CD4-positive, alpha-beta memory T cell (primary cell): ENCODE results near the gene SMAD3. TPM values are rescaled to one million over a fixed set of nuclear protein-coding genes. Genes with fewer than 3 reads are reported as not detected.

Source experiments
- CTCF ChIA-PET: fragments of 350-600 bp; sonication (Branson Sonifier 250); formaldehyde crosslinking; loops from one replicate; lab custom pipeline; 2021; ENCODE audit warnings: inconsistent platforms; ENCODE audit not compliant: partially characterized antibody; lab: Charles Lee
- POLR2A ChIA-PET: fragments of 350-600 bp; sonication (Branson Sonifier 250); formaldehyde crosslinking; loops from one replicate; lab custom pipeline; 2021; ENCODE audit not compliant: partially characterized antibody; lab: Charles Lee
- DNase-seq, 5 donors: peaks; one replicate each; pipeline versions ENCODE4 v3.0.0 to v3.0.0-alpha.2; 2020 to 2022; ENCODE audit warnings: mixed read lengths in 1 of 5
- H3K27ac ChIP-seq: one replicate; pipeline ENCODE4 v1.7.0; 2013; ENCODE audit warnings: low read depth, low read length
- H3K27me3 ChIP-seq: 2 replicates; pipeline ENCODE4 v1.7.0; 2013; ENCODE audit warnings: mild to moderate bottlenecking, low read length, moderate library complexity; ENCODE audit not compliant: insufficient read depth
- H3K36me3 ChIP-seq: 2 replicates; pipeline ENCODE4 v1.7.0; 2013; ENCODE audit warnings: mild to moderate bottlenecking, low read length, moderate library complexity; ENCODE audit not compliant: insufficient read depth
- H3K4me1 ChIP-seq: 2 replicates; pipeline ENCODE4 v1.7.0; 2013; ENCODE audit warnings: mild to moderate bottlenecking, low read length, moderate library complexity; ENCODE audit not compliant: insufficient read depth
- H3K4me3 ChIP-seq, 2 donors: one replicate each; pipeline ENCODE4 v1.7.0; 2013; ENCODE audit warnings: low read length in 2 of 2, mild to moderate bottlenecking in 1 of 2
- H3K9me3 ChIP-seq, 2 donors: one replicate each; pipeline ENCODE4 v1.7.0; 2013; ENCODE audit warnings: low read length in 2 of 2, control low read depth in 1 of 2; ENCODE audit not compliant: control insufficient read depth in 1 of 2
- H3K27ac Mint-ChIP-seq, 7 donors: one replicate each; pipeline ENCODE4 v1.8.0; 2020 to 2021; ENCODE audit warnings: mixed read lengths in 7 of 7, mild to moderate bottlenecking in 6 of 7, inconsistent platforms in 3 of 7, moderate library complexity in 3 of 7
- H3K27me3 Mint-ChIP-seq, 2 donors: one replicate each; pipeline ENCODE4 v1.8.0; 2020 to 2021; ENCODE audit warnings: mixed read lengths in 2 of 2
- H3K36me3 Mint-ChIP-seq, 2 donors: one replicate each; pipeline ENCODE4 v1.8.0; 2020 to 2021; ENCODE audit warnings: mixed read lengths in 2 of 2, inconsistent platforms in 1 of 2, mild to moderate bottlenecking in 1 of 2
- H3K4me1 Mint-ChIP-seq, 4 donors: one replicate each; pipeline ENCODE4 v1.8.0; 2020 to 2021; ENCODE audit warnings: mixed read lengths in 4 of 4, mild to moderate bottlenecking in 1 of 4
- H3K4me3 Mint-ChIP-seq, 8 donors: one replicate each; pipeline ENCODE4 v1.8.0; 2020 to 2021; ENCODE audit warnings: mixed read lengths in 8 of 8, mild to moderate bottlenecking in 7 of 8, moderate library complexity in 6 of 8, inconsistent platforms in 3 of 8
- H3K9me3 Mint-ChIP-seq, 8 donors: one replicate each; pipeline ENCODE4 v1.8.0; 2020 to 2021; ENCODE audit warnings: mixed read lengths in 8 of 8, mild to moderate bottlenecking in 5 of 8, inconsistent platforms in 3 of 8, moderate library complexity in 1 of 8
- intact Hi-C: fragments of 100-400 bp; cut with micrococcal nuclease; formaldehyde crosslinking; loops from one replicate; pipeline ENCODE4 v1.15.1; 2023
- polyA plus RNA-seq, 2 donors: library from polyadenylated mRNA; unstranded; fragments of 300-500 nt; fragmentation: Illumina TruSeq; gene quantifications; one replicate each; pipeline ENCODE4 v1.2.3, GENCODE V29; 2021
- total RNA-seq, 2 experiments: library from RNA; stranded (reverse); gene quantifications; one replicate each; pipeline ENCODE4 v1.2.3, GENCODE V29; 2021

The SMAD3 gene
- total and polyA plus RNA-seq, 4 experiments from 2014 or later, result 14.6 to 197 (median 110) TPM

- ChIA-PET POLR2A (interaction anchor here (0.7 to 15.7 kb wide), 11 partner anchors 10 to 75 kb away, joined by 3 to 167 read pairs (median 4); partner anchors contain the start of gene SMAD3), CTCF (interaction anchor here (1.0 to 2.7 kb wide), 10 partner anchors 12 to 123 kb away, joined by 3 to 8 read pairs (median 4); no protein-coding TSS in a partner anchor)
- Histone ChIP-seq H3K36me3 (no peaks in the 10 kb centered on the region), H3K4me1 (peaks cover 92% of the 10 kb centered on the region), H3K27me3 (no peaks in the 10 kb centered on the region), H3K9me3 (no peaks in the 10 kb centered on the region), H3K27ac (peak overlapping the region; percentile 80), H3K4me3 (no peak overlapping the region)
- Mint-ChIP-seq H3K4me3 (peak overlapping the region in 7 of 8 donors; percentile 39 to 90 (median 80)), H3K27ac (peak overlapping the region; percentile 90 to 100 (median 92)), H3K4me1 (peaks cover 75 to 100% (median 89%) of the 10 kb centered on the region in 4 donors), H3K9me3 (no peaks in the 10 kb centered on the region), H3K36me3 (peaks cover 4 to 11% of the 10 kb centered on the region in 2 donors), H3K27me3 (no peaks in the 10 kb centered on the region)
- DNase-seq, result no peak
- intact Hi-C loops, result no loop called here
These were observed 52.0 kb downstream of the SMAD3 start for GRCh38 chr15:67117370-67117769.

- H3K4me1 Mint-ChIP-seq, result peaks cover 73 to 99% (median 91%) of the 10 kb centered on the region in 4 donors
- ChIA-PET POLR2A (interaction anchor here (0.6 to 15.7 kb wide), 10 partner anchors 11 to 1033 kb away, joined by 3 to 167 read pairs (median 5); partner anchors contain the start of gene SMAD3), CTCF (interaction anchor here (2.0 to 2.7 kb wide), 2 partner anchors 13 to 50 kb away, joined by 4 to 8 read pairs; no protein-coding TSS in a partner anchor)
- H3K4me1 ChIP-seq, result peaks cover 100% of the 10 kb centered on the region
- no peaks in the 10 kb centered on the region for H3K27me3 Mint-ChIP-seq
- H3K9me3 ChIP-seq, result no peaks in the 10 kb centered on the region
- peak overlapping the region; percentile 90 to 100 (median 94) for H3K27ac Mint-ChIP-seq
- H3K36me3 Mint-ChIP-seq, result peaks cover 4 to 5% of the 10 kb centered on the region in 2 donors
- H3K4me3 Mint-ChIP-seq, result peak overlapping the region in 7 of 8 donors; percentile 15 to 73 (median 62)
- H3K4me3 ChIP-seq, result no peak overlapping the region
- H3K27ac ChIP-seq, result peak overlapping the region; percentile 80
- no peaks in the 10 kb centered on the region for H3K27me3 ChIP-seq
- no peaks in the 10 kb centered on the region for H3K9me3 Mint-ChIP-seq
- H3K36me3 ChIP-seq, result no peaks in the 10 kb centered on the region
- intact Hi-C loops, result no loop called here
- no peak for DNase-seq
These were observed 53.4 kb downstream of the SMAD3 start for GRCh38 chr15:67118808-67119207.

GRCh38 chr15:67119238-67119846 is 53.9 kb downstream of the SMAD3 start:
- H3K27ac Mint-ChIP-seq, result peak overlapping the region; percentile 90 to 100 (median 98)
- CTCF ChIA-PET, result interaction anchor here (1.0 to 2.0 kb wide), 2 partner anchors 50 to 185 kb away, joined by 3 to 4 read pairs; no protein-coding TSS in a partner anchor
- no peaks in the 10 kb centered on the region for H3K9me3 Mint-ChIP-seq
- H3K4me3 Mint-ChIP-seq, result peak overlapping the region in 7 of 8 donors; percentile 29 to 80 (median 62)
- peaks cover 100% of the 10 kb centered on the region for H3K4me1 ChIP-seq
- no peak for DNase-seq
- POLR2A ChIA-PET, result interaction anchor here (0.8 to 15.7 kb wide), 12 partner anchors 9 to 51 kb away, joined by 3 to 167 read pairs (median 8); partner anchors contain the start of gene SMAD3
- peaks cover 4 to 7% of the 10 kb centered on the region in 2 donors for H3K36me3 Mint-ChIP-seq
- intact Hi-C loops, result no loop called here
- no peaks in the 10 kb centered on the region for H3K36me3 ChIP-seq
- no peaks in the 10 kb centered on the region for H3K27me3 Mint-ChIP-seq
- H3K27ac ChIP-seq, result peak overlapping the region; percentile 80
- no peaks in the 10 kb centered on the region for H3K27me3 ChIP-seq
- peaks cover 73 to 99% (median 92%) of the 10 kb centered on the region in 4 donors for H3K4me1 Mint-ChIP-seq
- H3K9me3 ChIP-seq, result no peaks in the 10 kb centered on the region
- H3K4me3 ChIP-seq, result no peak overlapping the region

DNA sequence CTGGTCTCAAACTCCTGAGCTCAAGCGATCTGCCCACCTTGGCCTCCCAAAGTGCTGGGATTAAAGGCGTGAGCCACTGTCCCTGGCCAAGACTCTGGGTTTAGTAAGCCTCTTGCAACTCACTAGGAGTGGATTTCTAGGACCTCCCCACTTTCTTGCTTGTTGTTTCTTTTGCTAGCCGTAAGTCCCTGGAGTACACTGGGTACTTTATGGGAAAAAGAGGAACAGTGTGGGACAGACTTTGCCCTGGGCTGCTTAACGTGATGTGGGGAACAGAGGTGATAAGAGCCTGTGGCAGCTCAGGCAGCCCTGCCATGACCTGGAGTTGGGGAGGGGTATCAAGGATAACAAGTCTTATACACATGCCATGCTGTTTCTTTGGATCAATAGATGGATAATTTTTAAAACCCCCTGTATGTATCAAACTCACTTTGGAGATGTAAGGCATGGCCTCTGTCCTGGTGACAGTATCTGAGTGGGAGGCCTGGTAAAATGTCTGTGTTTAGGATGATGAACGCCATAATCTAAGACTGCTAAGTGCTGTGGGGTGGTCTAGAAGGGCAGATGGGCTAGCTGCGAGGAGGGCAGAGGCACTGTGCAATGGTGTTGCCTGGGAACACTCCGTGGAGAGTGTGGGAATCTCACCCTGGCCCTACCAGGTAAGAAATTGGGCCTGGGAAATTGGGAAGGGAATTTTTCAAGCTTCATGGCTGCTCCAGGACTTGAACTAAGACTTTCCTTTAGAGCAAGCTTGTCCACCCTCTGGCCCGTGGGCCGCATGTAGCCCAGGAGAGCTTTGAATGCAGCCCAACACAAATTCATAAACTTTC is 54.8 kb downstream of the SMAD3 start:
- H3K4me3 Mint-ChIP-seq, result peak overlapping the region; percentile 74 to 87 (median 82)
- Histone ChIP-seq H3K36me3 (no peaks in the 10 kb centered on the region), H3K4me3 (peak overlapping the region; percentile 14 to 45), H3K4me1 (peaks cover 100% of the 10 kb centered on the region), H3K27ac (peak overlapping the region; percentile 80), H3K9me3 (no peaks in the 10 kb centered on the region), H3K27me3 (no peaks in the 10 kb centered on the region)
- H3K27ac Mint-ChIP-seq, result peak overlapping the region; percentile 92 to 100 (median 98)
- H3K9me3 Mint-ChIP-seq, result no peaks in the 10 kb centered on the region
- intact Hi-C loops, result loop anchor here (2.0 kb wide), 1 partner anchor 51 kb away; no protein-coding TSS in a partner anchor
- ChIA-PET CTCF (interaction anchor here (1.0 to 1.5 kb wide), 6 partner anchors 9 to 184 kb away, joined by 3 to 5 read pairs (median 4); no protein-coding TSS in a partner anchor), POLR2A (interaction anchor here (0.7 to 15.7 kb wide), 21 partner anchors 8 to 134 kb away, joined by 3 to 167 read pairs (median 6); partner anchors contain the start of genes AAGAB, IQCH and SMAD3)
- no peaks in the 10 kb centered on the region for H3K27me3 Mint-ChIP-seq
- H3K4me1 Mint-ChIP-seq, result peaks cover 68 to 99% (median 91%) of the 10 kb centered on the region in 4 donors
- DNase-seq, result no peak
- H3K36me3 Mint-ChIP-seq, result peaks cover 4 to 10% of the 10 kb centered on the region in 2 donors

DNA sequence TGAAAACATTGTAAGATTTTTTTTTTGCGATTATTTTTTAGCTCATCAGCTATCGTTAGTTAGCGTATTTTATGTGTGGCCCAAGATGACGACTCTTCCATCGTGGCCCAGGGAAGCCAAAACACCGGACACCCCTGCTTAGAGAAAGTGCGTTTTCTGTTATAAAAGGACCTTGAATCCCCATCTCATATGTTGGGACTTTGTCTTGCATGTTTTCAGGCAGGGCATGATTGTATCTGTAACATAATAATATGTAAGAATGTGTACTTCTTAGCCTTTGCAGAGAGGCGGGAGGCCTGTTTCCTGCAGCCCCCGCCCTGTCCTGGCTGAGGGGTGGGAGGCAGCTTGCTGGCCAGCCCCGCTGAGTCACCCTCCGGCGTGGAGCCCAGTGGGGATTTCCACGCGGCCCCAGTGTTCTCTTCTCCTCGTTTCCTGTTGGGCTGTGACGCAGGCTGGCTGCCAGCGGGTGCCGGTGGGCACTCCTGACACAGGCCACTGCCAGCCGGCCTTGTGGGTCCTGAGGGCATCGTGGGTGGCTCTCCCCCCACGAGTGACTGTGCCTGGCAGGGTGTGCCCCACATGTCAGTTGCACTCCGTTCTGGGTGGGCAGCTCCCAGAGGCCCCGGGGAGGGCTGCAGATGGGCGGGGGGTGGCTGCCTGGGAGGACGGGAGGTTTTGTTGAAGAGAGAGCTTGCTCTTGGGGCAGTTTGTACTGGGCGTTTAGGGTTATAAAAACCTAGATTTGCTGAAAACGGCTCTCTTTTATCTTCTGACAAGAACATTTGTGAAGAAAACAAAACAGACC is 55.6 kb downstream of the SMAD3 start:
- Mint-ChIP-seq H3K27me3 (no peaks in the 10 kb centered on the region), H3K36me3 (peaks cover 4 to 16% of the 10 kb centered on the region in 2 donors), H3K4me3 (peak overlapping the region; percentile 74 to 87 (median 82)), H3K27ac (peak overlapping the region; percentile 92 to 100 (median 98)), H3K9me3 (no peaks in the 10 kb centered on the region), H3K4me1 (peaks cover 63 to 99% (median 90%) of the 10 kb centered on the region in 4 donors)
- intact Hi-C loops, result loop anchor here (1.0 to 2.0 kb wide), 2 partner anchors 20 to 52 kb away; no protein-coding TSS in a partner anchor
- H3K36me3 ChIP-seq, result no peaks in the 10 kb centered on the region
- ChIA-PET POLR2A (interaction anchor here (0.7 to 15.7 kb wide), 20 partner anchors 10 to 133 kb away, joined by 3 to 167 read pairs (median 6); partner anchors contain the start of genes AAGAB, IQCH and SMAD3), CTCF (interaction anchor here (1.1 to 1.5 kb wide), 5 partner anchors 10 to 52 kb away, joined by 3 to 5 read pairs (median 4); no protein-coding TSS in a partner anchor)
- peaks cover 100% of the 10 kb centered on the region for H3K4me1 ChIP-seq
- peak overlapping the region; percentile 80 for H3K27ac ChIP-seq
- peak; percentile 84 to 96 (median 87) for DNase-seq
- no peaks in the 10 kb centered on the region for H3K9me3 ChIP-seq
- H3K27me3 ChIP-seq, result no peaks in the 10 kb centered on the region
- peak overlapping the region in 1 of 2 donors; percentile 45 for H3K4me3 ChIP-seq
